ENCODE data around the gene OGA. TPM values are rescaled to one million over a fixed set of nuclear protein-coding genes. Genes with fewer than 3 reads are reported as not detected.

Gene OGA
- total RNA-seq, 1 donor from 2014 or later = 119 TPM

DNA sequence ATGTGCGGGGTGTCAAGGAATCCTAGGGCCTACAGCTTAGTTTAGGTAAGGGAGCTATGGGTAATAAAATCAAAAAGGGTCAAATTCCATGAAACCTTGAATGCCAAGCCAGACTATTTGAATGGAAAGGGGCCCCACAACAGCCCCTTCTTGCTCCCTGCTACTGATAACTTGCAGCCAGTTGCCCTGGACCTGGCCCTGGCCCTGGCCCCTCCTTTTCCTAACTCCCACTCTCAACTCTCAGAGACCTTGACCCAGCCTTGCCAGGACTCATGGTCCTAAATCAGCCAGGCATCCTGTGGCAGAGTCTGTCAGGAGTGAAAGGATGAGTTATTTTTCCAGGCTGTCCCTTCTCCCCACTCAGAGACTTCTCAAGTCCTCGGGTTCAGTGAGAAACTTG is 19.5 kb upstream of the OGA start:
- Mint-ChIP-seq H3K4me3 (ENCODE audit: unreplicated experiment) (no peak overlapping the region), H3K36me3 (ENCODE audit: low read depth, unreplicated experiment) (peaks cover 4% of the 10 kb centered on the region)
- H3K4me1 ChIP-seq (ENCODE audit: insufficient read depth, low read length) = peaks cover 15% of the 10 kb centered on the region

DNA sequence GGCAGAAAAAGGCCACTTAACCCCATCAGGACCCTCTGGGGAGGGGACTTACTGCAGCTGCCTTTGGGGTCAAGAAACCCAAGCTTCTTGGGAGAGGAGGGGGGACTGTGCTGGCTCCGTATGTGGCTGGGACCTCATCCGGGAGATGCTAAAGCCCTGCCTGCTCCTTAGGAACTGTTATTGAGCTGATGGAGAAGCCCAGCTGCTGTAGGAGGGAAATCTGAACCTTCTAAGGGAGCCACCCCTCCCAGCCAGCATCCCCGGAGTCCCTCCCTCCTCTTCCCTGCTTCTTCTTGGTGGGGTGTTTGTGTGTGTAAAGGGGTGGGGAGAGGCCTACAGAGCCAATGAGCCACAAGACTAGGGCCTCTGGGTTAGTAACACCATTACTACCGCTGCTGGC is 17.1 kb upstream of the OGA start:
- H3K27me3 Mint-ChIP-seq (ENCODE audit: low read depth, unreplicated experiment) = no peaks in the 10 kb centered on the region
- DNase-seq (ENCODE audit: low read depth) (no peak), FAIRE-seq (no peak)

More for the DNA sequence above, 19.5 kb upstream of the OGA start:
- Histone ChIP-seq H3K4me2 (ENCODE audit: low read length) (no peak overlapping the region), H3K27ac (ENCODE audit: low read depth, low read length) (no peak overlapping the region), H3K9ac (ENCODE audit: low read length) (no peak overlapping the region), H3K36me3 (ENCODE audit: insufficient read depth, low read length) (no peaks in the 10 kb centered on the region), H2AFZ (ENCODE audit: low read depth, low read length) (no peak overlapping the region), H3K27me3 (ENCODE audit: insufficient read depth, low read length) (peaks cover 4% of the 10 kb centered on the region), H3K4me3 (ENCODE audit: insufficient read depth, low read depth, low read length) (no peak overlapping the region), H4K20me1 (ENCODE audit: insufficient read depth, low read length) (peaks cover 49% of the 10 kb centered on the region), H3K79me2 (ENCODE audit: insufficient read depth, low read length) (no peaks in the 10 kb centered on the region), H3K9me3 (ENCODE audit: insufficient read depth, low read depth, low read length) (no peaks in the 10 kb centered on the region)
- TF ChIP-seq, protein P1, sequence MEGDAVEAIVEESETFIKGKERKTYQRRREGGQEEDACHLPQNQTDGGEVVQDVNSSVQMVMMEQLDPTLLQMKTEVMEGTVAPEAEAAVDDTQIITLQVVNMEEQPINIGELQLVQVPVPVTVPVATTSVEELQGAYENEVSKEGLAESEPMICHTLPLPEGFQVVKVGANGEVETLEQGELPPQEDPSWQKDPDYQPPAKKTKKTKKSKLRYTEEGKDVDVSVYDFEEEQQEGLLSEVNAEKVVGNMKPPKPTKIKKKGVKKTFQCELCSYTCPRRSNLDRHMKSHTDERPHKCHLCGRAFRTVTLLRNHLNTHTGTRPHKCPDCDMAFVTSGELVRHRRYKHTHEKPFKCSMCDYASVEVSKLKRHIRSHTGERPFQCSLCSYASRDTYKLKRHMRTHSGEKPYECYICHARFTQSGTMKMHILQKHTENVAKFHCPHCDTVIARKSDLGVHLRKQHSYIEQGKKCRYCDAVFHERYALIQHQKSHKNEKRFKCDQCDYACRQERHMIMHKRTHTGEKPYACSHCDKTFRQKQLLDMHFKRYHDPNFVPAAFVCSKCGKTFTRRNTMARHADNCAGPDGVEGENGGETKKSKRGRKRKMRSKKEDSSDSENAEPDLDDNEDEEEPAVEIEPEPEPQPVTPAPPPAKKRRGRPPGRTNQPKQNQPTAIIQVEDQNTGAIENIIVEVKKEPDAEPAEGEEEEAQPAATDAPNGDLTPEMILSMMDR (IDR thresholded peaks at IDR 0.05; ENCODE audit: insufficient read depth, low read depth, low read length) = no peak
- TF ChIP-seq EZH2 (IDR thresholded peaks at IDR 0.05; ENCODE audit: insufficient read depth, low read length) = no peak
- FAIRE-seq (no peak), DNase-seq (ENCODE audit: low read depth) (no peak)
- H3K4me1 Mint-ChIP-seq (ENCODE audit: low read depth, unreplicated experiment) = peaks cover 11% of the 10 kb centered on the region
- H3K27me3 Mint-ChIP-seq (ENCODE audit: low read depth, unreplicated experiment) = peaks cover 4% of the 10 kb centered on the region
- H3K27ac Mint-ChIP-seq (ENCODE audit: unreplicated experiment) = no peak overlapping the region
- H3K9me3 Mint-ChIP-seq (ENCODE audit: unreplicated experiment) = no peaks in the 10 kb centered on the region

DNA sequence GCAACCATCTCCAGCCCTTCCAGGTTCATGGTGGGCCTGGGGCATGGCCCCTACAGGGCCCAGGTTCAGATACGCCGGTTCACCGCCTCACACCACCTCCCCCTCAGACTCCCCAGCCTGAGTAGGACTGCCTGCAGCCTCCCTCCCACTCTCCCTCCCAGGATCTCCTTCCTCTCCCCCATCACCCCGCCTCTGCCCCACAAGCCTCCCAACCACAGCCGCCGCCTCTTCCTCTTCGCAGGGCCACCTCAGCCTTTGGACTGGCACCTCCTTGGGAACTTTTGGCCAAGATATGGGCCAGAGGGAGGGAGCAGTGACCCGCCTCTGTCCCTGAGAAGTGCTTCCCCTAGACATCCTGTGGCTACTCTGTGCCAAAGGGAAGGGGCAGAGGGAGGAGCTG is 16.1 kb upstream of the OGA start:
- no peaks in the 10 kb centered on the region for H3K9me3 ChIP-seq (ENCODE audit: insufficient read depth, low read depth, low read length)
- H3K79me2 ChIP-seq (ENCODE audit: insufficient read depth, low read length) = no peaks in the 10 kb centered on the region
- H3K27ac Mint-ChIP-seq (ENCODE audit: unreplicated experiment) = no peak overlapping the region
- H3K27me3 Mint-ChIP-seq (ENCODE audit: low read depth, unreplicated experiment) = no peaks in the 10 kb centered on the region
- H3K9me3 Mint-ChIP-seq (ENCODE audit: unreplicated experiment) = no peaks in the 10 kb centered on the region
- no peak overlapping the region for H3K4me2 ChIP-seq (ENCODE audit: low read length)
- no peak overlapping the region for H3K4me3 ChIP-seq (ENCODE audit: insufficient read depth, low read depth, low read length)
- no peak overlapping the region for H3K27ac ChIP-seq (ENCODE audit: low read depth, low read length)
- DNase-seq (ENCODE audit: low read depth) = no peak
- no peak overlapping the region for H2AFZ ChIP-seq (ENCODE audit: low read depth, low read length)
- H3K9ac ChIP-seq (ENCODE audit: low read length) = no peak overlapping the region
- H3K36me3 ChIP-seq (ENCODE audit: insufficient read depth, low read length) = no peaks in the 10 kb centered on the region
- TF ChIP-seq, protein P1 (IDR thresholded peaks at IDR 0.05; ENCODE audit: insufficient read depth, low read depth, low read length) = no peak
- TF ChIP-seq EZH2 (IDR thresholded peaks at IDR 0.05; ENCODE audit: insufficient read depth, low read length) = no peak
- H3K4me1 ChIP-seq (ENCODE audit: insufficient read depth, low read length) = peaks cover 16% of the 10 kb centered on the region
- H3K36me3 Mint-ChIP-seq (ENCODE audit: low read depth, unreplicated experiment) = peaks cover 4% of the 10 kb centered on the region
- H3K27me3 ChIP-seq (ENCODE audit: insufficient read depth, low read length) = no peaks in the 10 kb centered on the region
- FAIRE-seq = no peak
- peaks cover 10% of the 10 kb centered on the region for H3K4me1 Mint-ChIP-seq (ENCODE audit: low read depth, unreplicated experiment)
- H3K4me3 Mint-ChIP-seq (ENCODE audit: unreplicated experiment) = no peak overlapping the region
- H4K20me1 ChIP-seq (ENCODE audit: insufficient read depth, low read length) = peaks cover 19% of the 10 kb centered on the region

More for the DNA sequence above, 17.1 kb upstream of the OGA start:
- H3K4me1 Mint-ChIP-seq (ENCODE audit: low read depth, unreplicated experiment) = peaks cover 8% of the 10 kb centered on the region
- H3K9me3 Mint-ChIP-seq (ENCODE audit: unreplicated experiment) = no peaks in the 10 kb centered on the region
- Histone ChIP-seq H3K9ac (ENCODE audit: low read length) (no peak overlapping the region), H3K4me3 (ENCODE audit: insufficient read depth, low read depth, low read length) (no peak overlapping the region), H3K79me2 (ENCODE audit: insufficient read depth, low read length) (no peaks in the 10 kb centered on the region), H2AFZ (ENCODE audit: low read depth, low read length) (no peak overlapping the region), H3K27ac (ENCODE audit: low read depth, low read length) (no peak overlapping the region), H4K20me1 (ENCODE audit: insufficient read depth, low read length) (peaks cover 26% of the 10 kb centered on the region), H3K9me3 (ENCODE audit: insufficient read depth, low read depth, low read length) (no peaks in the 10 kb centered on the region), H3K4me2 (ENCODE audit: low read length) (no peak overlapping the region), H3K27me3 (ENCODE audit: insufficient read depth, low read length) (no peaks in the 10 kb centered on the region), H3K36me3 (ENCODE audit: insufficient read depth, low read length) (no peaks in the 10 kb centered on the region), H3K4me1 (ENCODE audit: insufficient read depth, low read length) (peaks cover 17% of the 10 kb centered on the region)
- H3K4me3 Mint-ChIP-seq (ENCODE audit: unreplicated experiment) = no peak overlapping the region
- TF ChIP-seq EZH2 (IDR thresholded peaks at IDR 0.05; ENCODE audit: insufficient read depth, low read length) = no peak
- TF ChIP-seq, protein P1 (IDR thresholded peaks at IDR 0.05; ENCODE audit: insufficient read depth, low read depth, low read length) = no peak
- H3K36me3 Mint-ChIP-seq (ENCODE audit: low read depth, unreplicated experiment) = peaks cover 4% of the 10 kb centered on the region
- peak overlapping the region; percentile 26 for H3K27ac Mint-ChIP-seq (ENCODE audit: unreplicated experiment)
